Measurements from ENCODE around the gene MSX1.

DNA sequence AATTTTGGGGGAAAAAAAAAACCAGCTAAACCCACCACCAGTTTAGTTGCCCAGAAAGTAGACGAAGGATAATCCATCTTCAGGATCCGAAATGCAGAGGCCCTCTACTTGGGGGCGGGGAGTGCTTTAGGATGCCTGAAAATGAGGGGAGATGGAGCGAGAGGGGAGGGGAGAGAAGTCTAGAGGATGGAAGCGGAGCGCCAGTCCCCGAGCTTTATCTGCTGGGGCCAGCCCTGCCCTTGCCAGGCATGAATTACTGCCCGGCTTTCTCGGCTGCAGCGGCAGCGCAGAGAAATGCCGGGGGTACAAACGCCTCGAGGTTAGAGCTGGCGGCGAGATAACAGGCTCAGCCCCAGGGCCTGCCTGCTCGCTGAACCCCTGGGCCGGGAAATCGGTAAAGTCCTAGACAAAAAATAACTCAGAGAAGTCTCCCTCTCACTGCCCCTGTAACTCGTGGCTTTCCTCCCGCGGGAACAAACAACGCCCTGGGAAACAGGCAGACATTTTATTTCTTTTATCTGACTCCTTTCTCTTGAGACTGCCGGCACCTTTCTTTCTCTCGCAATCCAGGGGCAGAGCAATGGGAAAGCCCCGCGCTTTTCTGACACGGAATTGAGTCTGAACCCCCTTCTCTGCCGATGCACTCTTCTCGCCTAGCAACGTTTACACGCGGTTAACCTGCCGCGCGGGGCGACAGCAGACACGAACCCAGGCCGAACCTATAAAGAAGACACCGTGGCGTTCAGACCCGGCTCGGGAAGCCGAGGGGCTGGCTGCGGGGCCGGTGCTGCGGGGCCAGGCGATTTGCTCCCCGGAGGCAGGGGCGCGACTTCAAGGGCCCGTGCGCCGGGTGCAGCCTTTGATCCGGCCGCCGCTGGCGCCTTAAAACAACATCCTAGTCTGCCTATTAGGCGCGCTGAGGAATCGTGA, 3.1 kb upstream of the MSX1 start:
- TF ChIP-seq POLR2AphosphoS5 (IDR thresholded peaks at IDR 0.05; ENCODE audit: low read depth, low read length) (no peak), FOXP2 (optimal IDR thresholded peaks at IDR 0.05; ENCODE audit: borderline replicate concordance, extremely low read depth, extremely low read length, insufficient read depth) (no peak), SIN3A (IDR thresholded peaks at IDR 0.05; ENCODE audit: borderline replicate concordance, insufficient read depth, low read length) (no peak), TAF1 (IDR thresholded peaks at IDR 0.05; ENCODE audit: borderline replicate concordance, insufficient read depth, low read length) (no peak)
- TF ChIP-seq, protein P1, sequence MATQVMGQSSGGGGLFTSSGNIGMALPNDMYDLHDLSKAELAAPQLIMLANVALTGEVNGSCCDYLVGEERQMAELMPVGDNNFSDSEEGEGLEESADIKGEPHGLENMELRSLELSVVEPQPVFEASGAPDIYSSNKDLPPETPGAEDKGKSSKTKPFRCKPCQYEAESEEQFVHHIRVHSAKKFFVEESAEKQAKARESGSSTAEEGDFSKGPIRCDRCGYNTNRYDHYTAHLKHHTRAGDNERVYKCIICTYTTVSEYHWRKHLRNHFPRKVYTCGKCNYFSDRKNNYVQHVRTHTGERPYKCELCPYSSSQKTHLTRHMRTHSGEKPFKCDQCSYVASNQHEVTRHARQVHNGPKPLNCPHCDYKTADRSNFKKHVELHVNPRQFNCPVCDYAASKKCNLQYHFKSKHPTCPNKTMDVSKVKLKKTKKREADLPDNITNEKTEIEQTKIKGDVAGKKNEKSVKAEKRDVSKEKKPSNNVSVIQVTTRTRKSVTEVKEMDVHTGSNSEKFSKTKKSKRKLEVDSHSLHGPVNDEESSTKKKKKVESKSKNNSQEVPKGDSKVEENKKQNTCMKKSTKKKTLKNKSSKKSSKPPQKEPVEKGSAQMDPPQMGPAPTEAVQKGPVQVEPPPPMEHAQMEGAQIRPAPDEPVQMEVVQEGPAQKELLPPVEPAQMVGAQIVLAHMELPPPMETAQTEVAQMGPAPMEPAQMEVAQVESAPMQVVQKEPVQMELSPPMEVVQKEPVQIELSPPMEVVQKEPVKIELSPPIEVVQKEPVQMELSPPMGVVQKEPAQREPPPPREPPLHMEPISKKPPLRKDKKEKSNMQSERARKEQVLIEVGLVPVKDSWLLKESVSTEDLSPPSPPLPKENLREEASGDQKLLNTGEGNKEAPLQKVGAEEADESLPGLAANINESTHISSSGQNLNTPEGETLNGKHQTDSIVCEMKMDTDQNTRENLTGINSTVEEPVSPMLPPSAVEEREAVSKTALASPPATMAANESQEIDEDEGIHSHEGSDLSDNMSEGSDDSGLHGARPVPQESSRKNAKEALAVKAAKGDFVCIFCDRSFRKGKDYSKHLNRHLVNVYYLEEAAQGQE (IDR thresholded peaks at IDR 0.05; ENCODE audit: insufficient read depth in 1 of 2, low read depth in 2 of 2, low read length in 2 of 2) = no peak

Data from PFSK-1 (cell line).